IPS-NIHi7 (cell line): ENCODE results near the gene PIPOX.

Source experiments
- DNase-seq: peaks from one replicate; pipeline ENCODE4 v3.0.0; 2012; ENCODE audit warnings: mixed read lengths; ENCODE audit errors: extremely low spot score

Gene PIPOX, protein sequence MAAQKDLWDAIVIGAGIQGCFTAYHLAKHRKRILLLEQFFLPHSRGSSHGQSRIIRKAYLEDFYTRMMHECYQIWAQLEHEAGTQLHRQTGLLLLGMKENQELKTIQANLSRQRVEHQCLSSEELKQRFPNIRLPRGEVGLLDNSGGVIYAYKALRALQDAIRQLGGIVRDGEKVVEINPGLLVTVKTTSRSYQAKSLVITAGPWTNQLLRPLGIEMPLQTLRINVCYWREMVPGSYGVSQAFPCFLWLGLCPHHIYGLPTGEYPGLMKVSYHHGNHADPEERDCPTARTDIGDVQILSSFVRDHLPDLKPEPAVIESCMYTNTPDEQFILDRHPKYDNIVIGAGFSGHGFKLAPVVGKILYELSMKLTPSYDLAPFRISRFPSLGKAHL

GRCh38 chr17:29042679-29043538 lies at the start of gene PIPOX:
Gene PIPOX (plus strand): TSS chr17:29043141. CDS start chr17:29043226, 85 bp downstream.
- peak; percentile 84 for DNase-seq

DNA sequence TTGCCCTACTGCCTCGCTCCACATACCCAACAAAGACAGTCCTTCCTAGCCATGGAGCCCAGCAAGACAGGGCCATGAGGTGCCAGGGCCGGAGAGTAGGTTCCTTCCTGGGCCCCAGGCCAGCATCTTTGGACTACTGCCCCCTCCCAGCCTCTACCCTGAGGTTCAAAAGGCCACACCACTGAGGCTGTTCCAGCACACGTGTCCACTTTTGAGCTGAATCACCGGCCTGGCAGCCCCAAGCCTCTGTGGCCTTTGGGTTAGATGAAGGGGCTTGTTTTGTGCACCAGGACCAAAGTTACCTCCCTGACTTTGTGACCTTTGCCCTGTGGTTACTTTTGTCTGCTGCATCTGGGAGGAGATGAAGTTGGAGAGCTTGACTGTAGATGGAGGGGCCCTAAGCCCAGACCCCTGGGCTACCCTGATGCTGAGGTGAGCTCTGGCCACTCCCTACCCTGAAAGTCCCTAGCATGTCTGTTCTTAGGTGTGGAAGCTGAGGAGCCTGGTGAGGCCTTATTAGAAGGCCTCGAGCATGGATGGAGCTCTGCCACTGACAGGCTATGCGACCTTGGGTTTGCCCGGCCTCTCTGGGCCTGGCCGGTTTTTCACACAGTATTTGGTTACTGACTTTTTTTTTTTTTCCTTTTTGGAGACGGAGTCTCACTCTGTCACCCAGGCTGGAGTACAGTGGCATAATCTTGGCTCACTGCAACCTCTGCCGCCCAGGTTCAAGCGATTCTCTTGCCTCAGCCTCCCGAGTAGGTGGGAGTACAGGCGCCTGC lies 49.1 kb upstream of the PIPOX start:
- DNase-seq = no peak

DNA sequence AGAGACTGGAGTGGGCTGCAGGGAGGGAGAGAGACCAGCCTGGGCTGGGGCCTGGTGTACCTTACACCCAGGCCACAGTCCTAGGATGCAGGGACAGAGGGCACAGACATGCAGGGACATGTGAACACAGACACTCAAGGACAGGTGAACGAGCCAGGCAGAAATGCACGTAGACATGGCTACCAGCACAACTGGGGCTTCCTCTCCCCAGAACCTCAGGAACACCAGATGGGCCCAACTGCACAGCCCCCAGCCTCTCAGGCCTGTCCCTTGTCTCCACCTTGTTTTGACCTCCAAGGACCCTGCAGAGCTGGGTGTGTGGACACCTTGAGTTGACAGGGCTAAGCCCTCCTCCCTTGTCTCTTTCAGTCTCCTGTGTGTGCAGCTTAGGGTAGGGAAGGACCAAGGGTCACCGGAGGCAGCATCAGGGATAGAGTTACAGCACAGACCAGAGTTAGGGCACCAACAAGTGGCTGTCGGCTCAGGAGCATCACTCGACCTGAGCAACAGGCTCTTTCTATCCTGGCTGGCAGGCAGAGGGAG lies 46.3 kb upstream of the PIPOX start:
- no peak for DNase-seq

DNA sequence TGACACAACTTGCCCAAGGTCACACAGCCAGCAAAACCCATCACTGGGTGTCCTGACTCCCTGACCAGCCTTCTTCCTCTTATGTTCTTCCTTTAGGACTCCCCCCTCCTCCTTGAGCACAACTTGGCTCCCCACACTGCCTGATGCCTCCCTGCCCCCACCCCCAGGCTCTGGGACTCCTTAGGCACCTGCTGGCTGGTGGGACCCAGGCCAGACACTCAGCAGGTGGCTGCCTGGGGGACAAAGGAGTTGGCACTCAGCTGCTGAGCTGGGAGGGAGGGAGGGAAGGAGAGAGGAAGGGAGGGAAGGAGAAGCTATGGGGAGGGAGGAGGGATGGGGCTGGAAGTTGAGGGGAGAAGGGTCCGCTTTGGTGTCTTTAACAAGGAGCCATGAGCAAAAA lies 45.1 kb upstream of the PIPOX start:
- no peak for DNase-seq

- DNase-seq = no peak
These were observed 43.7 kb upstream of the PIPOX start for GRCh38 chr17:28999206-28999605.

DNA sequence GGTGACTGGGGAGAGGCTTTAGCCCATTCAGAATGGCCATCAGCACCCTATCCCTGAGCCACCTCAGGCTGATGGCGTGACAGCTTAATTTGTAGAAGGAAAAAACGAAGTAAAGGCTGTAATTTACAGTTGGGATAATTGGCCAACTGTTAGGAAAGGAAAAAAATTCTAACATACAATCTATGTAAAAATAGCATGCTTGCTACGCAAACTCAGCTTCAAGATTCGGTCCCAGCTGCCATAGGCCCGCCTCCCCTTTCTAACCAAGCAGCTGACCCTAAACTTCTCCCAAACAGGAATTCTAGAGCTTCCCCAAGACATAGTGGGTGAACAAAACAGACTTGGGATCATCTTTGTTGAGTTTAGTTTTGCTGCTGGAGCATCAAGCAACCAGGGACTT lies 42.0 kb upstream of the PIPOX start:
- no peak for DNase-seq

GRCh38 chr17:29002811-29003210 lies 40.1 kb upstream of the PIPOX start:
- DNase-seq = no peak

GRCh38 chr17:29003289-29003688 lies 39.7 kb upstream of the PIPOX start:
- no peak for DNase-seq

- DNase-seq = no peak
These were observed 38.8 kb upstream of the PIPOX start for GRCh38 chr17:29004081-29004692.

GRCh38 chr17:29005936-29006511 lies 36.9 kb upstream of the PIPOX start, which contains the start of gene SEZ6:
Gene SEZ6 (minus strand): TSS chr17:29006033. CDS start chr17:29005869, 164 bp downstream.
- DNase-seq = peak; percentile 91

DNA sequence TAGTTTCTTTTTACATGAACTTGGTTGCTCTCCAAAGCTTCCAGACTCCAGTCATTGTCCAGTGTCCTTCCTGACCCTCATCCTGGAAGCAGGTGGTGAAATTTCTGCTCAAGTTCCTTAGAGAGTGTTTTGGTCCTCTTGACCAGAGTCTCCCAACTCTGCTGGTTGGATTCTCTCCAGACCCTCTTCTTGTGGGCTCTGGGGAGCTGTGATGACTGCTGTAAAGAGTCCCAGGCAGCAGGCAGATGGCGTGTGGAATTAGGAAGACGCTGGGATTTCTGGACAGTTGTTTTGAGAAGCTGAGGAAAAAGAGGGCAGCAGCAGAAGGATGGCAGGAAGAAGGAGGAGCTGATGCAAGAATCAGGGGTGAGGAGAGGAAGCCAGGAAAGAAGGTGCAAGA lies 35.5 kb upstream of the PIPOX start:
- DNase-seq = no peak

- DNase-seq = no peak
These were observed 35.0 kb upstream of the PIPOX start for GRCh38 chr17:29007860-29008455.

- no peak for DNase-seq
These were observed 34.4 kb upstream of the PIPOX start for GRCh38 chr17:29008591-29008990.

- no peak for DNase-seq
These were observed 32.8 kb upstream of the PIPOX start for GRCh38 chr17:29010129-29010528.

DNA sequence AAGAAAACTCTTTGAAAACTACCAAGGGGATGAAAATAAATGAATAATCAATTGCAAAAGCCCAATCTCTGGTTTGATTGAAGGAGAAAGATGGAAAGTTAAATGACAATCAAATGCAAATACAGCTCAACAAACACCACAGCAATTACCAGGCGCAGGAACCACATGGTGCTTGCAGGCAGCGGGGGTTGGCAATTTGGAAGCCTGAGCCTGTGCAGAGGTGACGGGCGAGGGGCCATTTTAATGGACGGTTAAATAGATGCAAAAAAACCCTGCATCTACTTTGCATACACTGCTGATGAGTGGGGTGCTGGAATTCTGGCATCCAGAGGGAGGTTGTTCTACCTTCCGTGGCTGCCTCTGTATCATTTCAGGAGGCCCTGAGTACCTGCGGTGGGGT lies 32.4 kb upstream of the PIPOX start:
- no peak for DNase-seq

GRCh38 chr17:29012535-29012934 lies 30.4 kb upstream of the PIPOX start:
- no peak for DNase-seq

DNA sequence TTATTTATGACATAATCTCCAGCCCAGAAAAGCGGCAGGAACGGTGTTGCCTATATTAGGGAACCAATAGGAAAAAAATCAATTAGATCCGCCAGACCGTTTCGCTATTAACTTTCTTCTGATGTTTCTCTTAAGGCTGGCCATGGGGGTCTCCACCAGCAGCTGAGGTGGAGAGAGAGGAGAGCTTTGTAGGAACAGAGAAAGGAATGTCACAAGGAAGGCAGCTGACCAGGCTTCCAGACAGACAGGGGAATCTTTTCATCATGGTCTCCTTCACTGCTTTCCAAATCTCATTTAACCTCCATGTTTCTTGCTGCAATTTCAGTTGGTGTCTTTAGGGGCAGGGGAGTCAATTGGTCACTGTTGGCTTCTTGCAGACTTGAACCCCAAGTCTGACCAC lies 28.2 kb upstream of the PIPOX start:
- DNase-seq = no peak

GRCh38 chr17:29016345-29017210 lies 26.4 kb upstream of the PIPOX start:
- DNase-seq = no peak

DNA sequence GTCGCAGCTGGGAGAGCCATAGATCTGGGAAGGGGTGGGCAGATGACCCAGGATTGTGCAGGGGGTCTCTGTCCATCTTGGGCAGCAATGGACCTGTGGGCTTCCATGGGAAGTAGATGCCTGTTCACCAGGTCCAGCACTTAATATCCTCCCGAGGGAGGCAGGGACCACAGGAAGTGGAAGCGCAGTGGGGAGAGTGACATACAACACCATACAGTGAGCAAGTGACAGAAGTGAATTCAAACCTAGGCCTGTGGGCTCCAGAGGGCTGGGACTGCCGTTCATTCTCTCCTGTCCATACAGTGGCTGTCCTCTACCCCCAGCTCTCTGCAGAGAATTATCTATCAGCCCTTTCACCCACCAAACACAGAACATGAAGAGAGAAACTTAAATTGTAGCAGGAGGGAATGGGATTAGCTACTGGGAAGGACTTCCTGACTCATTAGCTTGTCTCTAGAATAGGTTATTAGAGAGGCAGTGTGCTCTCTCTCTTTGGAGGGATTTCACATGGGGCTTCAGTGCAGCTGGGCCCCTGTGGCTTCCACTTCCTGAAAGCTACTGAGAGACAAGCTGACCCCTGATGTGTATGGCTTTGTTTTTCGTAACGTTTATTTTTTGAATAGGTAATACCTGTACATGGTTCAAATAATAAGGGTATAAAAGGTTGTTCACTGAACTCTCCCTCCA lies 24.0 kb upstream of the PIPOX start:
- DNase-seq = no peak
